Rectal smooth muscle tissue (tissue), 1 donor: ENCODE results near the gene PPIL3.

Source experiments
- H3K27ac ChIP-seq: one replicate; pipeline ENCODE4 v1.7.0; 2013; ENCODE audit warnings: low read depth, low read length, inconsistent platforms
- H3K27me3 ChIP-seq: one replicate; pipeline ENCODE4 v1.7.0; 2013; ENCODE audit warnings: low read length; ENCODE audit not compliant: control insufficient read depth, insufficient read depth
- H3K36me3 ChIP-seq: one replicate; pipeline ENCODE4 v1.7.0; 2013; ENCODE audit warnings: low read length; ENCODE audit not compliant: control insufficient read depth, insufficient read depth
- H3K4me1 ChIP-seq: one replicate; pipeline ENCODE4 v1.7.0; 2013; ENCODE audit warnings: low read length; ENCODE audit not compliant: control insufficient read depth, insufficient read depth
- H3K4me3 ChIP-seq: one replicate; pipeline ENCODE4 v1.7.0; 2013; ENCODE audit warnings: low read length
- H3K9ac ChIP-seq: one replicate; pipeline ENCODE4 v1.7.0; 2013; ENCODE audit warnings: low read length

The PPIL3 gene

GRCh38 chr2:200828104-200828503 lies 60.8 kb downstream of the PPIL3 start:
- H3K27ac ChIP-seq: no peak overlapping the region
- no peaks in the 10 kb centered on the region for H3K36me3 ChIP-seq
- H3K4me3 ChIP-seq: no peak overlapping the region
- H3K4me1 ChIP-seq: no peaks in the 10 kb centered on the region
- H3K27me3 ChIP-seq: no peaks in the 10 kb centered on the region
- no peak overlapping the region for H3K9ac ChIP-seq

GRCh38 chr2:200821686-200822245 lies 67.1 kb downstream of the PPIL3 start:
- H3K4me3 ChIP-seq: no peak overlapping the region
- H3K27ac ChIP-seq: no peak overlapping the region
- H3K9ac ChIP-seq: no peak overlapping the region
- no peaks in the 10 kb centered on the region for H3K27me3 ChIP-seq
- peaks cover 24% of the 10 kb centered on the region for H3K36me3 ChIP-seq
- no peaks in the 10 kb centered on the region for H3K4me1 ChIP-seq
